HL-60 (cell line): ENCODE data around the gene NAA11.

Experiments used
- POLR2AphosphoS5 ChIP-seq: IDR thresholded peaks from 2 replicates; pipeline ENCODE4 v1.6.1; 2012; ENCODE audit warnings: low read depth
- SPI1 ChIP-seq: IDR thresholded peaks from 2 replicates; pipeline ENCODE4 v1.6.1; 2012; ENCODE audit warnings: low read depth, mild to moderate bottlenecking, borderline replicate concordance
- TF ChIP-seq, protein P1 (sequence below): IDR thresholded peaks from one replicate; pipeline ENCODE4 v1.5.1; 2011; ENCODE audit warnings: low read length, control low read depth, inconsistent platforms; ENCODE audit not compliant: insufficient read depth
- TF ChIP-seq, protein P2 (sequence below): IDR thresholded peaks from 2 replicates; pipeline ENCODE4 v1.6.1; 2012; ENCODE audit warnings: low read depth; ENCODE audit not compliant: insufficient replicate concordance

DNA sequence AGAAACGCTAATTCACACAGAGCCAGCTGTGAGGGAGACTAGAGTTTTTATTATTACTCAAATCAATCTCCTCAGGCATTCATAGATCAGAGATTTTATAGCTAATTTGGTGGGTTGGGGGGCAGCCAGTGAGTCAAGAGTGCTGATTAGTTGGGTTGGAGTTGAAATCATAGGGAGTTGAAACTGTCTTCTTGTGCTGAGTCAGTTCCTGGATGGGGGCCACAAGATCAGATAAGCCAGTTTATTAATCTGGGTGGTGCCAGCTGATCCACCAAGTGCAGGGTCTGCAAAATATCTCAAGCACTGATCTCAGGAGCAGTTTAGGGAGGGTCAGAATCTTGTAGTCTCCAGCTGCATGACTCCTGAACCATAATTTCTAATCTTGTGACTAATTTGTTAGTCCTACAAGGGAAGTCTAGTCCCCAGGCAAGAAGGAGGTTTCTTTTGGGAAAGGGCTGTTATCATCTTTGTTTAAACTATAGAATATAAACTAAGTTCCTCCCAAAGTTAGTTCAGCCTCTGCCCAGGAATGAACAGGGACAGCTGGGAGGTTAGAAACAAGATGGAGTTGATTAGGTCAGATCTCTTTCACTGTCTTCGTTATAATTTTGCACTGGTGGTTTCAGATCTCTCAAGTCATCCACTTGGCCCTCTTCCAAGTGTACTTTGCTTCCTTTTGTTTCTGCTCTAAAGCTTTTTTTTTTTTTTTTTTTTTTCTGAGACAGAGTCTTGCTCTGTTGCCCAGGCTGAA is 5.4 kb upstream of the NAA11 start:
- TF ChIP-seq SPI1 (no peak), POLR2AphosphoS5 (no peak)
- TF ChIP-seq, protein P1, sequence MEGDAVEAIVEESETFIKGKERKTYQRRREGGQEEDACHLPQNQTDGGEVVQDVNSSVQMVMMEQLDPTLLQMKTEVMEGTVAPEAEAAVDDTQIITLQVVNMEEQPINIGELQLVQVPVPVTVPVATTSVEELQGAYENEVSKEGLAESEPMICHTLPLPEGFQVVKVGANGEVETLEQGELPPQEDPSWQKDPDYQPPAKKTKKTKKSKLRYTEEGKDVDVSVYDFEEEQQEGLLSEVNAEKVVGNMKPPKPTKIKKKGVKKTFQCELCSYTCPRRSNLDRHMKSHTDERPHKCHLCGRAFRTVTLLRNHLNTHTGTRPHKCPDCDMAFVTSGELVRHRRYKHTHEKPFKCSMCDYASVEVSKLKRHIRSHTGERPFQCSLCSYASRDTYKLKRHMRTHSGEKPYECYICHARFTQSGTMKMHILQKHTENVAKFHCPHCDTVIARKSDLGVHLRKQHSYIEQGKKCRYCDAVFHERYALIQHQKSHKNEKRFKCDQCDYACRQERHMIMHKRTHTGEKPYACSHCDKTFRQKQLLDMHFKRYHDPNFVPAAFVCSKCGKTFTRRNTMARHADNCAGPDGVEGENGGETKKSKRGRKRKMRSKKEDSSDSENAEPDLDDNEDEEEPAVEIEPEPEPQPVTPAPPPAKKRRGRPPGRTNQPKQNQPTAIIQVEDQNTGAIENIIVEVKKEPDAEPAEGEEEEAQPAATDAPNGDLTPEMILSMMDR = no peak
- TF ChIP-seq, protein P2, sequence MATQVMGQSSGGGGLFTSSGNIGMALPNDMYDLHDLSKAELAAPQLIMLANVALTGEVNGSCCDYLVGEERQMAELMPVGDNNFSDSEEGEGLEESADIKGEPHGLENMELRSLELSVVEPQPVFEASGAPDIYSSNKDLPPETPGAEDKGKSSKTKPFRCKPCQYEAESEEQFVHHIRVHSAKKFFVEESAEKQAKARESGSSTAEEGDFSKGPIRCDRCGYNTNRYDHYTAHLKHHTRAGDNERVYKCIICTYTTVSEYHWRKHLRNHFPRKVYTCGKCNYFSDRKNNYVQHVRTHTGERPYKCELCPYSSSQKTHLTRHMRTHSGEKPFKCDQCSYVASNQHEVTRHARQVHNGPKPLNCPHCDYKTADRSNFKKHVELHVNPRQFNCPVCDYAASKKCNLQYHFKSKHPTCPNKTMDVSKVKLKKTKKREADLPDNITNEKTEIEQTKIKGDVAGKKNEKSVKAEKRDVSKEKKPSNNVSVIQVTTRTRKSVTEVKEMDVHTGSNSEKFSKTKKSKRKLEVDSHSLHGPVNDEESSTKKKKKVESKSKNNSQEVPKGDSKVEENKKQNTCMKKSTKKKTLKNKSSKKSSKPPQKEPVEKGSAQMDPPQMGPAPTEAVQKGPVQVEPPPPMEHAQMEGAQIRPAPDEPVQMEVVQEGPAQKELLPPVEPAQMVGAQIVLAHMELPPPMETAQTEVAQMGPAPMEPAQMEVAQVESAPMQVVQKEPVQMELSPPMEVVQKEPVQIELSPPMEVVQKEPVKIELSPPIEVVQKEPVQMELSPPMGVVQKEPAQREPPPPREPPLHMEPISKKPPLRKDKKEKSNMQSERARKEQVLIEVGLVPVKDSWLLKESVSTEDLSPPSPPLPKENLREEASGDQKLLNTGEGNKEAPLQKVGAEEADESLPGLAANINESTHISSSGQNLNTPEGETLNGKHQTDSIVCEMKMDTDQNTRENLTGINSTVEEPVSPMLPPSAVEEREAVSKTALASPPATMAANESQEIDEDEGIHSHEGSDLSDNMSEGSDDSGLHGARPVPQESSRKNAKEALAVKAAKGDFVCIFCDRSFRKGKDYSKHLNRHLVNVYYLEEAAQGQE = no peak
